Type B pancreatic cell (in vitro differentiated cells): Measurements from ENCODE around the gene ZFPM1. TPM values are rescaled to one million over a fixed set of nuclear protein-coding genes. Genes with fewer than 3 reads are reported as not detected.

Source experiments
- DNase-seq: peaks from one replicate; pipeline ENCODE4 v3.0.0; 2021; ENCODE audit warnings: mixed read lengths; ENCODE audit not compliant: unreplicated experiment; ENCODE audit errors: extremely low spot score
- H3K27ac Mint-ChIP-seq: 2 replicates; pipeline ENCODE4 v1.8.0; 2021; ENCODE audit warnings: mild to moderate bottlenecking, mixed read lengths
- H3K27me3 Mint-ChIP-seq: 2 replicates; pipeline ENCODE4 v1.8.0; 2021; ENCODE audit warnings: mixed read lengths
- H3K36me3 Mint-ChIP-seq: 2 replicates; pipeline ENCODE4 v1.8.0; 2021; ENCODE audit warnings: mixed read lengths
- H3K4me1 Mint-ChIP-seq: one replicate; pipeline ENCODE4 v1.8.0; 2021; ENCODE audit warnings: mixed read lengths; ENCODE audit not compliant: unreplicated experiment
- H3K4me3 Mint-ChIP-seq: 2 replicates; pipeline ENCODE4 v1.8.0; 2021; ENCODE audit warnings: mild to moderate bottlenecking, mixed read lengths
- H3K9me3 Mint-ChIP-seq: 2 replicates; pipeline ENCODE4 v1.8.0; 2021; ENCODE audit warnings: mixed read lengths
- CTCF ChIP-seq: fragments of 200-600 bp; sonication (generic); conservative IDR thresholded peaks from 2 replicates; pipeline ENCODE4 v1.5.0; 2021; ENCODE audit warnings: antibody characterized with exemption, mild to moderate bottlenecking
- total RNA-seq: library from RNA; stranded (reverse); gene quantifications from 2 replicates; pipeline ENCODE4 v1.2.1, GENCODE V29; 2021; ENCODE audit warnings: low replicate concordance

ZFPM1 gene
- total RNA-seq, 1 donor from 2014 or later: 24.0 TPM

GRCh38 chr16:88512728-88513696 lies 59.9 kb downstream of the ZFPM1 start:
- no peaks in the 10 kb centered on the region for H3K9me3 Mint-ChIP-seq
- DNase-seq: no peak
- no peaks in the 10 kb centered on the region for H3K36me3 Mint-ChIP-seq

GRCh38 chr16:88514070-88514469 lies 61.0 kb downstream of the ZFPM1 start:
- no peak overlapping the region for H3K4me3 Mint-ChIP-seq
- peak overlapping the region; percentile 36 for H3K27ac Mint-ChIP-seq
- no peaks in the 10 kb centered on the region for H3K9me3 Mint-ChIP-seq
- DNase-seq: no peak
- no peaks in the 10 kb centered on the region for H3K27me3 Mint-ChIP-seq
- TF ChIP-seq CTCF: no peak
- peaks cover 13% of the 10 kb centered on the region for H3K4me1 Mint-ChIP-seq
- H3K36me3 Mint-ChIP-seq: no peaks in the 10 kb centered on the region

More at GRCh38 chr16:88512728-88513696, 59.9 kb downstream of the ZFPM1 start:
- Mint-ChIP-seq H3K4me1 (peaks cover 16% of the 10 kb centered on the region), H3K27ac (peak overlapping the region; percentile 36), H3K27me3 (no peaks in the 10 kb centered on the region), H3K4me3 (no peak overlapping the region)
- TF ChIP-seq CTCF: no peak

GRCh38 chr16:88514526-88515232 lies 61.6 kb downstream of the ZFPM1 start:
- Mint-ChIP-seq H3K27ac (no peak overlapping the region), H3K4me1 (peaks cover 9% of the 10 kb centered on the region), H3K36me3 (no peaks in the 10 kb centered on the region), H3K4me3 (no peak overlapping the region), H3K27me3 (no peaks in the 10 kb centered on the region), H3K9me3 (no peaks in the 10 kb centered on the region)
- DNase-seq: no peak
- no peak for TF ChIP-seq CTCF

- peaks cover 9% of the 10 kb centered on the region for H3K4me1 Mint-ChIP-seq
- no peak overlapping the region for H3K4me3 Mint-ChIP-seq
- no peaks in the 10 kb centered on the region for H3K27me3 Mint-ChIP-seq
- H3K9me3 Mint-ChIP-seq: no peaks in the 10 kb centered on the region
- no peak overlapping the region for H3K27ac Mint-ChIP-seq
- no peak for DNase-seq
- no peaks in the 10 kb centered on the region for H3K36me3 Mint-ChIP-seq
- no peak for TF ChIP-seq CTCF
Observed at GRCh38 chr16:88515371-88515770, 62.3 kb downstream of the ZFPM1 start.

- Mint-ChIP-seq H3K36me3 (no peaks in the 10 kb centered on the region), H3K4me1 (peaks cover 9% of the 10 kb centered on the region), H3K9me3 (no peaks in the 10 kb centered on the region), H3K4me3 (peak overlapping the region; percentile 26), H3K27ac (peak overlapping the region; percentile 27), H3K27me3 (no peaks in the 10 kb centered on the region)
- DNase-seq: no peak
- no peak for TF ChIP-seq CTCF
Observed at GRCh38 chr16:88515925-88516594, 63.0 kb downstream of the ZFPM1 start.
